GM12878 (cell line): ENCODE data around the gene SLC13A3. TPM values are rescaled to one million over a fixed set of nuclear protein-coding genes. Genes with fewer than 3 reads are reported as not detected.

Experiments
- ATAC-seq: fragments of 200-7000 bp; cut with Tn5 transposase; 3 replicates; pipeline ENCODE4 v1.9.1; 2020; ENCODE audit warnings: mild to moderate bottlenecking, moderate library complexity
- BruUV-seq: library from RNA; stranded (reverse); fragments of 400-500 nt; replicated peaks from 2 replicates; lab custom pipeline; 2021; lab: Mats Ljungman, UMichigan
- CTCF ChIA-PET: fragments of 300-600 bp; sonication (Branson Sonifier 250); formaldehyde crosslinking; extraction: SDS; loops from one replicate; lab custom pipeline; 2021; ENCODE audit warnings: inconsistent platforms; lab: Yijun Ruan, JAX
- POLR2A ChIA-PET: fragments of 350-600 bp; formaldehyde crosslinking; extraction: SDS; loops from one replicate; lab custom pipeline; 2021; ENCODE audit warnings: inconsistent platforms; lab: Charles Lee
- RAD21 ChIA-PET: fragments of 300-600 bp; sonication (Branson Sonifier 250); formaldehyde crosslinking; loops from one replicate; lab custom pipeline; 2023; ENCODE audit warnings: antibody characterized with exemption; ENCODE audit not compliant: unreplicated experiment; lab: Charles Lee
- SMC1A ChIA-PET: fragments of 300-600 bp; sonication (Branson Sonifier 250); formaldehyde crosslinking; loops from one replicate; lab custom pipeline; 2023; ENCODE audit not compliant: unreplicated experiment, uncharacterized antibody; lab: Charles Lee
- DNase-seq: peaks from one replicate; pipeline ENCODE4 v3.0.0-alpha.2; 2011; ENCODE audit warnings: low read depth, low spot score
- FAIRE-seq: peaks from 3 replicates; lab custom pipeline; 2011; peaks lifted over from hg19 to GRCh38; lab: Jason Lieb, UNC
- H2AFZ ChIP-seq: 2 replicates; pipeline ENCODE4 v1.6.0; 2011; ENCODE audit warnings: low read depth, low read length, control low read depth; ENCODE audit not compliant: control insufficient read depth
- H3K27ac ChIP-seq: 2 replicates; pipeline ENCODE4 v1.5.1; 2011; ENCODE audit warnings: control low read depth; ENCODE audit not compliant: control insufficient read depth, insufficient read depth
- H3K27me3 ChIP-seq, 2 experiments: replicated peaks in 1 of 2; 2 replicates each; pipeline versions ENCODE4 v1.6.0 to v1.6.1; 2011; ENCODE audit warnings: low read length in 1 of 2; ENCODE audit not compliant: control insufficient read depth in 2 of 2, insufficient read depth in 2 of 2
- H3K36me3 ChIP-seq, 2 experiments: 2 replicates each; pipeline ENCODE4 v1.5.1; 2011; ENCODE audit warnings: low read length in 1 of 2; ENCODE audit not compliant: control insufficient read depth in 2 of 2, insufficient read depth in 2 of 2
- H3K4me1 ChIP-seq: 2 replicates; pipeline ENCODE4 v1.6.1; 2011; ENCODE audit warnings: mild to moderate bottlenecking, low read length, moderate library complexity, mixed read lengths; ENCODE audit not compliant: control insufficient read depth, insufficient read depth
- H3K4me2 ChIP-seq: 2 replicates; pipeline ENCODE4 v1.6.0; 2011; ENCODE audit warnings: control low read depth; ENCODE audit not compliant: control insufficient read depth, insufficient read depth
- H3K4me3 ChIP-seq: fragments of 200-600 bp; sonication (generic); 2 replicates; pipeline ENCODE4 v1.5.1; 2016
- H3K79me2 ChIP-seq: 2 replicates; pipeline ENCODE4 v1.6.0; 2011; ENCODE audit warnings: low read length; ENCODE audit not compliant: control insufficient read depth, insufficient read depth
- H3K9ac ChIP-seq: 2 replicates; pipeline ENCODE4 v1.8.0; 2011; ENCODE audit warnings: low read length, control low read depth, mixed read lengths; ENCODE audit not compliant: control insufficient read depth, insufficient read depth
- H3K9me3 ChIP-seq: replicated peaks from 3 replicates; pipeline ENCODE4 v1.5.1; 2011; ENCODE audit warnings: mild to moderate bottlenecking, low read length; ENCODE audit not compliant: control insufficient read depth, insufficient read depth
- H4K20me1 ChIP-seq: 2 replicates; pipeline ENCODE4 v1.6.0; 2011; ENCODE audit not compliant: control insufficient read depth, insufficient read depth
- ASH2L ChIP-seq: fragments of 300-600, 200-600 bp; sonication (generic); IDR thresholded peaks from 2 replicates; pipeline ENCODE4 v1.6.1; 2017; ENCODE audit warnings: low read depth, mild to moderate bottlenecking, borderline replicate concordance
- BACH1 ChIP-seq: fragments of 450-650 bp; IDR thresholded peaks from 2 replicates; pipeline ENCODE4 v1.6.1; 2017; ENCODE audit warnings: mild to moderate bottlenecking, borderline replicate concordance
- BHLHE40 ChIP-seq, 2 experiments: fragments of 450-650 bp in 1 of 2; IDR thresholded peaks; 2 replicates each; pipeline ENCODE4 v1.6.1; 2011 to 2017; ENCODE audit warnings: low read depth in 2 of 2, borderline replicate concordance in 1 of 2, improper control_type of control experiment in 1 of 2, low read length in 1 of 2, mild to moderate bottlenecking in 1 of 2
- CBX3 ChIP-seq: fragments of 200-600 bp; sonication (generic); IDR thresholded peaks from 2 replicates; pipeline ENCODE4 v1.6.1; 2016; ENCODE audit warnings: low read depth, borderline replicate concordance
- EGR1 ChIP-seq, 2 experiments: IDR thresholded peaks; 1 replicate in 1 of 2; 2 replicates in 1 of 2; pipeline ENCODE4 v1.6.1; 2011 to 2012; ENCODE audit warnings: low read depth in 2 of 2, low read length in 2 of 2, borderline replicate concordance in 1 of 2, mild to moderate bottlenecking in 1 of 2, moderate library complexity in 1 of 2
- ESRRA ChIP-seq: IDR thresholded peaks from 2 replicates; pipeline ENCODE4 v1.6.1; 2012; ENCODE audit warnings: mild to moderate bottlenecking, low read length, improper control_type of control experiment
- IRF3 ChIP-seq: fragments of 450-650 bp; IDR thresholded peaks from 2 replicates; pipeline ENCODE4 v1.6.1; 2014; ENCODE audit warnings: mild to moderate bottlenecking
- NR2C1 ChIP-seq: fragments of 450-650 bp; IDR thresholded peaks from 2 replicates; pipeline ENCODE4 v1.6.1; 2017; ENCODE audit warnings: antibody characterized with exemption, mild to moderate bottlenecking, moderate library complexity
- POLR2AphosphoS5 ChIP-seq: IDR thresholded peaks from 2 replicates; pipeline ENCODE4 v1.6.1; 2011; ENCODE audit warnings: mild to moderate bottlenecking, low read length, inconsistent platforms
- TCF3 ChIP-seq: IDR thresholded peaks from 2 replicates; pipeline ENCODE4 v1.6.1; 2012; ENCODE audit warnings: low read depth, mild to moderate bottlenecking, low read length, borderline replicate concordance; ENCODE audit not compliant: insufficient read depth
- YBX1 ChIP-seq: fragments of 450-650 bp; IDR thresholded peaks from 2 replicates; pipeline ENCODE4 v1.6.1; 2016; ENCODE audit warnings: antibody characterized with exemption
- ZNF217 ChIP-seq: fragments of 450-650 bp; IDR thresholded peaks from 2 replicates; pipeline ENCODE4 v1.6.1; 2017; ENCODE audit warnings: antibody characterized with exemption, mild to moderate bottlenecking
- WGBS: methylation state at CpG from one replicate; pipeline ENCODE4 v1.1.6; 2016; ENCODE audit warnings: low lambda C conversion rate; ENCODE audit not compliant: insufficient replicate concordance, insufficient coverage; ENCODE audit errors: missing lambda C conversion rate; 5-methylcytosine and 5-hydroxymethylcytosine counted together
- in situ Hi-C: fragments of 300-500 bp; cut with MboI; formaldehyde crosslinking; loops from 9 replicates; pipeline ENCODE4 v1.14.3; 2018; ENCODE audit warnings: mixed read lengths
- intact Hi-C: fragments of 100-400 bp; cut with micrococcal nuclease; formaldehyde crosslinking; loops from one replicate; pipeline ENCODE4 v1.14.2; 2022; ENCODE audit not compliant: unreplicated experiment
- polyA plus RNA-seq, 11 experiments: library from polyadenylated mRNA; depleted of rRNA in 4 of 11; unstranded in 6 of 11; stranded (reverse) in 5 of 11; fragments of >200 nt; fragmentation: Nextera tagmentation in 4 of 11; fragmentation: Illumina TruSeq in 1 of 11; extraction: Ambion mirVana in 4 of 11; extraction: Trizol in 1 of 11; gene quantifications; 1 replicate in 1 of 11; 2 replicates in 10 of 11; pipeline versions ENCODE4 v1.2.1 to v1.2.3, GENCODE V29; 2011 to 2016; ENCODE audit warnings: inconsistent platforms in 2 of 11, missing spikeins in 2 of 11, low read depth in 1 of 11
- total RNA-seq, 4 experiments: library from RNA; depleted of rRNA in 3 of 4; stranded (reverse); fragments of >200 nt in 3 of 4; fragmentation: Illumina TruSeq in 1 of 4; extraction: Trizol in 1 of 4; gene quantifications; 2 replicates each; pipeline versions ENCODE4 v1.2.1 to v1.2.3, GENCODE V29; 2013 to 2021
- TF ChIP-seq, protein P1 (sequence below): IDR thresholded peaks from 2 replicates; pipeline ENCODE4 v1.6.1; 2012; ENCODE audit warnings: low read depth, low read length, improper control_type of control experiment
- TF ChIP-seq, protein P2 (sequence below): fragments of 450-650 bp; IDR thresholded peaks from 2 replicates; pipeline ENCODE4 v1.6.1; 2017; ENCODE audit warnings: mild to moderate bottlenecking, moderate library complexity

Gene SLC13A3
- total and polyA plus RNA-seq, 10 of the 15 experiments (the other 5 are each of a cell fraction or from before 2014, with no cell fraction given), result 0.03 to 0.76 (median 0.07) TPM; not detected in 4

- TF ChIP-seq IRF3 (no peak), CBX3 (no peak), BACH1 (no peak)
- TF ChIP-seq, all 136 proteins: peak for 0
Measured at GRCh38 chr20:46600286-46600752, 50.9 kb downstream of the SLC13A3 start (continued).

GRCh38 chr20:46599227-46599987 is 51.9 kb downstream of the SLC13A3 start:
- Histone ChIP-seq H4K20me1 (no peaks in the 10 kb centered on the region), H2AFZ (no peak overlapping the region), H3K9me3 (no peaks in the 10 kb centered on the region), H3K4me1 (no peaks in the 10 kb centered on the region), H3K36me3 (no peaks in the 10 kb centered on the region), H3K79me2 (no peaks in the 10 kb centered on the region), H3K9ac (no peak overlapping the region), H3K4me3 (no peak overlapping the region), H3K4me2 (no peak overlapping the region), H3K27ac (no peak overlapping the region), H3K27me3 (peaks cover 0 to 2% of the 10 kb centered on the region in 2 experiments; a peak in 1 of 4 replicates)
- 40% methylated on average over 8 of the region's 8 CpGs for WGBS
- in situ Hi-C loops (no loop called here), intact Hi-C loops (no loop called here)
- ATAC-seq (no peak), DNase-seq (no peak), FAIRE-seq (no peak)
- ChIA-PET SMC1A (interaction anchor here (0.6 to 1.0 kb wide), 2 partner anchors 62 to 76 kb away, joined by 3 read pairs; no protein-coding TSS in a partner anchor), POLR2A (no interaction called here), CTCF (no interaction called here), RAD21 (no interaction called here)
- BruUV-seq, result no TSS peak
- TF ChIP-seq IRF3 (no peak), EGR1 (IDR thresholded peaks at IDR 0.05; ENCODE audit: borderline replicate concordance in 1 of 2, low read depth in 2 of 2, low read length in 2 of 2) (no peak), NR2C1 (no peak), ZNF217 (no peak), ASH2L (no peak), BHLHE40 (IDR thresholded peaks at IDR 0.05; ENCODE audit: borderline replicate concordance in 1 of 2, low read depth in 2 of 2, low read length in 1 of 2) (no peak), YBX1 (no peak), ESRRA (no peak), POLR2AphosphoS5 (no peak), TCF3 (no peak)
- TF ChIP-seq, protein P1, sequence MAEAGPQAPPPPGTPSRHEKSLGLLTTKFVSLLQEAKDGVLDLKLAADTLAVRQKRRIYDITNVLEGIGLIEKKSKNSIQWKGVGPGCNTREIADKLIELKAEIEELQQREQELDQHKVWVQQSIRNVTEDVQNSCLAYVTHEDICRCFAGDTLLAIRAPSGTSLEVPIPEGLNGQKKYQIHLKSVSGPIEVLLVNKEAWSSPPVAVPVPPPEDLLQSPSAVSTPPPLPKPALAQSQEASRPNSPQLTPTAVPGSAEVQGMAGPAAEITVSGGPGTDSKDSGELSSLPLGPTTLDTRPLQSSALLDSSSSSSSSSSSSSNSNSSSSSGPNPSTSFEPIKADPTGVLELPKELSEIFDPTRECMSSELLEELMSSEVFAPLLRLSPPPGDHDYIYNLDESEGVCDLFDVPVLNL, result no peak
- TF ChIP-seq, protein P2, sequence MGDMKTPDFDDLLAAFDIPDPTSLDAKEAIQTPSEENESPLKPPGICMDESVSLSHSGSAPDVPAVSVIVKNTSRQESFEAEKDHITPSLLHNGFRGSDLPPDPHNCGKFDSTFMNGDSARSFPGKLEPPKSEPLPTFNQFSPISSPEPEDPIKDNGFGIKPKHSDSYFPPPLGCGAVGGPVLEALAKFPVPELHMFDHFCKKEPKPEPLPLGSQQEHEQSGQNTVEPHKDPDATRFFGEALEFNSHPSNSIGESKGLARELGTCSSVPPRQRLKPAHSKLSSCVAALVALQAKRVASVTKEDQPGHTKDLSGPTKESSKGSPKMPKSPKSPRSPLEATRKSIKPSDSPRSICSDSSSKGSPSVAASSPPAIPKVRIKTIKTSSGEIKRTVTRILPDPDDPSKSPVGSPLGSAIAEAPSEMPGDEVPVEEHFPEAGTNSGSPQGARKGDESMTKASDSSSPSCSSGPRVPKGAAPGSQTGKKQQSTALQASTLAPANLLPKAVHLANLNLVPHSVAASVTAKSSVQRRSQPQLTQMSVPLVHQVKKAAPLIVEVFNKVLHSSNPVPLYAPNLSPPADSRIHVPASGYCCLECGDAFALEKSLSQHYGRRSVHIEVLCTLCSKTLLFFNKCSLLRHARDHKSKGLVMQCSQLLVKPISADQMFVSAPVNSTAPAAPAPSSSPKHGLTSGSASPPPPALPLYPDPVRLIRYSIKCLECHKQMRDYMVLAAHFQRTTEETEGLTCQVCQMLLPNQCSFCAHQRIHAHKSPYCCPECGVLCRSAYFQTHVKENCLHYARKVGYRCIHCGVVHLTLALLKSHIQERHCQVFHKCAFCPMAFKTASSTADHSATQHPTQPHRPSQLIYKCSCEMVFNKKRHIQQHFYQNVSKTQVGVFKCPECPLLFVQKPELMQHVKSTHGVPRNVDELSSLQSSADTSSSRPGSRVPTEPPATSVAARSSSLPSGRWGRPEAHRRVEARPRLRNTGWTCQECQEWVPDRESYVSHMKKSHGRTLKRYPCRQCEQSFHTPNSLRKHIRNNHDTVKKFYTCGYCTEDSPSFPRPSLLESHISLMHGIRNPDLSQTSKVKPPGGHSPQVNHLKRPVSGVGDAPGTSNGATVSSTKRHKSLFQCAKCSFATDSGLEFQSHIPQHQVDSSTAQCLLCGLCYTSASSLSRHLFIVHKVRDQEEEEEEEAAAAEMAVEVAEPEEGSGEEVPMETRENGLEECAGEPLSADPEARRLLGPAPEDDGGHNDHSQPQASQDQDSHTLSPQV, result no peak
